Measurements from ENCODE around the gene RABGGTA. TPM values are rescaled to one million over a fixed set of nuclear protein-coding genes. Genes with fewer than 3 reads are reported as not detected.
A peak's percentile ranks its signal among the peaks of the same experiment; 100 is the strongest.
"Not testable (repeated sequence)": the region's sequence is repeated elsewhere in the genome, so short reads cannot be mapped to it uniquely, and the experiment has no call there.

RABGGTA gene
- polyA plus RNA-seq, 3 donors: 34.5 to 125 (median 35.4) TPM

DNA sequence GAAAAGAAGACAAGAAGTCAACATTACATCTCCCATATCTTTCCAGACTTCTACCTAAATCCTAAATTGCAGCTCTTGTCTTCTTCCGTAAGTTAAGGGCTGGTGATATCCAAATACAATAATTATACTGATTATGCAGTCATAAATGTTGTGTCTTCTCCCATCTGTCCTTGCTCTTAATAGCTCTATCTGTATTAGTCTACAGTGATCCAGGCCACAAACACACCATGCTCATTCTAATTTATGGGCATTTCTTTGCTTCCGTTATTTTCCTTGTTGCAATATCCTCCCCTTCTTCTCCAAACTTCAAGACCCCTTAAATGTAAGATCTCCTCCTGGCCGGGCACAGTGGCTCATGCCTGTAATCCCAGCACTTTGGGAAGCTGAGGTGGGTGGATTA is 51.9 kb downstream of the RABGGTA start:
- Histone ChIP-seq H3K79me2 (ENCODE audit: insufficient read depth, low read length) (peaks cover 53% of the 10 kb centered on the region), H3K4me2 (replicated peaks; ENCODE audit: extremely low read depth, low read length, poor library complexity, severe bottlenecking) (no peak overlapping the region), H3K4me1 (ENCODE audit: control insufficient read depth in 1 of 2, insufficient read depth in 2 of 2, low read length in 2 of 2) (peaks cover 15 to 17% of the 10 kb centered on the region in 2 donors), H4K20me1 (ENCODE audit: insufficient read depth, low read length) (peaks cover 5% of the 10 kb centered on the region), H3K27me3 (ENCODE audit: control insufficient read depth in 2 of 2, insufficient read depth in 2 of 2, low read length in 2 of 2) (no peaks in the 10 kb centered on the region), H3K9ac (ENCODE audit: insufficient read depth, low read length, poor library complexity, severe bottlenecking) (no peak overlapping the region), H3K4me3 (replicated peaks in 1 of 3; ENCODE audit: low read depth in 2 of 3, low read length in 3 of 3) (no peak overlapping the region), H3K27ac (ENCODE audit: low read depth in 1 of 2, low read length in 2 of 2) (no peak overlapping the region), H2AFZ (ENCODE audit: insufficient read depth, low read depth, low read length, poor library complexity, severe bottlenecking) (no peak overlapping the region), H3K36me3 (replicated peaks in 1 of 2; ENCODE audit: control insufficient read depth in 1 of 2, insufficient read depth in 2 of 2, low read length in 2 of 2) (peaks cover 5 to 18% of the 10 kb centered on the region in 2 donors), H3K9me3 (replicated peaks in 1 of 2; ENCODE audit: control insufficient read depth in 1 of 2, insufficient read depth in 1 of 2, low read length in 2 of 2) (no peaks in the 10 kb centered on the region)
- peaks cover 12% of the 10 kb centered on the region for H3K4me1 Mint-ChIP-seq
- DNase-seq: no peak
- intact Hi-C loops (cut with micrococcal nuclease): loop anchor here in 1 of 2 donors (10.0 kb wide), 1 partner anchor 85 kb away; the partner anchor contains the start of gene CIDEB
- TF ChIP-seq, protein P1, sequence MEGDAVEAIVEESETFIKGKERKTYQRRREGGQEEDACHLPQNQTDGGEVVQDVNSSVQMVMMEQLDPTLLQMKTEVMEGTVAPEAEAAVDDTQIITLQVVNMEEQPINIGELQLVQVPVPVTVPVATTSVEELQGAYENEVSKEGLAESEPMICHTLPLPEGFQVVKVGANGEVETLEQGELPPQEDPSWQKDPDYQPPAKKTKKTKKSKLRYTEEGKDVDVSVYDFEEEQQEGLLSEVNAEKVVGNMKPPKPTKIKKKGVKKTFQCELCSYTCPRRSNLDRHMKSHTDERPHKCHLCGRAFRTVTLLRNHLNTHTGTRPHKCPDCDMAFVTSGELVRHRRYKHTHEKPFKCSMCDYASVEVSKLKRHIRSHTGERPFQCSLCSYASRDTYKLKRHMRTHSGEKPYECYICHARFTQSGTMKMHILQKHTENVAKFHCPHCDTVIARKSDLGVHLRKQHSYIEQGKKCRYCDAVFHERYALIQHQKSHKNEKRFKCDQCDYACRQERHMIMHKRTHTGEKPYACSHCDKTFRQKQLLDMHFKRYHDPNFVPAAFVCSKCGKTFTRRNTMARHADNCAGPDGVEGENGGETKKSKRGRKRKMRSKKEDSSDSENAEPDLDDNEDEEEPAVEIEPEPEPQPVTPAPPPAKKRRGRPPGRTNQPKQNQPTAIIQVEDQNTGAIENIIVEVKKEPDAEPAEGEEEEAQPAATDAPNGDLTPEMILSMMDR (IDR thresholded peaks at IDR 0.05): no peak
- H3K36me3 Mint-ChIP-seq: peaks cover 14 to 18% of the 10 kb centered on the region in 2 donors
- no peak overlapping the region for H3K27ac Mint-ChIP-seq
- no peak overlapping the region for H3K4me3 Mint-ChIP-seq
- no peaks in the 10 kb centered on the region for H3K9me3 Mint-ChIP-seq
- H3K27me3 Mint-ChIP-seq (ENCODE audit: low read depth in 3 of 3): peaks cover 0 to 2% (median 1%) of the 10 kb centered on the region in 3 donors
- no CpG with 5 or more reads among the region's 3 CpGs for WGBS (ENCODE audit: insufficient coverage)

DNA sequence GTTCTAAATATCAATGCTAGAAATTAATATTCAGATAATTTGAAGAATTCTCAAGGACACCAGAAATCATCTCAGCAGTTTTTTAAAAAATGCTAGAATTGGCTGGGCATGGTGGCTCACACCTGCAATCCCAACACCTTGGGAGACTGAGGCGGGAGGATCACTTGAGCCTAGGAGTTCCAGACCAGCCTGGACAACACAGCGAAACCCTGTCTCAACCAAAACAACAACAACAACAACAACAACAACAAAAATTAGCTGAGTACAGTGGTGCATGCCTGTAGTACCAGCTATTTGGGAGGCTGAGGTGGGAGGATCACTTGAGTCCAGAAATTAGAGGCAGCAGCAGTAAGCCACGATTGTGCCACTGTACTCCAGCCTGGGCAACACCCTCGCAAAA is 52.3 kb downstream of the RABGGTA start:
- no peak overlapping the region for H2AFZ ChIP-seq (ENCODE audit: insufficient read depth, low read depth, low read length, poor library complexity, severe bottlenecking)
- no peaks in the 10 kb centered on the region for H3K27me3 ChIP-seq (ENCODE audit: control insufficient read depth in 2 of 2, insufficient read depth in 2 of 2, low read length in 2 of 2)
- no peak overlapping the region for H3K9ac ChIP-seq (ENCODE audit: insufficient read depth, low read length, poor library complexity, severe bottlenecking)
- peaks cover 19 to 21% of the 10 kb centered on the region in 2 donors for H3K4me1 ChIP-seq (ENCODE audit: control insufficient read depth in 1 of 2, insufficient read depth in 2 of 2, low read length in 2 of 2)
- Mint-ChIP-seq H3K4me3 (no peak overlapping the region), H3K4me1 (peaks cover 16% of the 10 kb centered on the region), H3K9me3 (no peaks in the 10 kb centered on the region), H3K27ac (peak overlapping the region in 1 of 7 donors; percentile 13), H3K27me3 (ENCODE audit: low read depth in 3 of 3) (peaks cover 0 to 2% (median 1%) of the 10 kb centered on the region in 3 donors), H3K36me3 (peaks cover 16 to 21% of the 10 kb centered on the region in 2 donors)
- H3K9me3 ChIP-seq (replicated peaks in 1 of 2; ENCODE audit: control insufficient read depth in 1 of 2, insufficient read depth in 1 of 2, low read length in 2 of 2): no peaks in the 10 kb centered on the region
- peaks cover 53% of the 10 kb centered on the region for H3K79me2 ChIP-seq (ENCODE audit: insufficient read depth, low read length)
- no peak for DNase-seq
- H3K36me3 ChIP-seq (replicated peaks in 1 of 2; ENCODE audit: control insufficient read depth in 1 of 2, insufficient read depth in 2 of 2, low read length in 2 of 2): peaks cover 5 to 14% of the 10 kb centered on the region in 2 donors
- H4K20me1 ChIP-seq (ENCODE audit: insufficient read depth, low read length): peaks cover under 1% of the 10 kb centered on the region
- H3K4me2 ChIP-seq (replicated peaks; ENCODE audit: extremely low read depth, low read length, poor library complexity, severe bottlenecking): no peak overlapping the region
- TF ChIP-seq, protein P1 (IDR thresholded peaks at IDR 0.05): no peak
- no CpG with 5 or more reads among the region's 4 CpGs for WGBS (ENCODE audit: insufficient coverage)
- H3K27ac ChIP-seq (ENCODE audit: low read depth in 1 of 2, low read length in 2 of 2): no peak overlapping the region
- H3K4me3 ChIP-seq (replicated peaks in 1 of 3; ENCODE audit: low read depth in 2 of 3, low read length in 3 of 3): no peak overlapping the region
- intact Hi-C loops (cut with micrococcal nuclease): loop anchor here in 1 of 2 donors (10.0 kb wide), 1 partner anchor 86 kb away; the partner anchor contains the start of gene CIDEB

GRCh38 chr14:24216876-24217275 is 54.5 kb downstream of the RABGGTA start:
- not testable (repeated sequence) for H3K4me2 ChIP-seq (replicated peaks; ENCODE audit: extremely low read depth, low read length, poor library complexity, severe bottlenecking); H3K27me3 Mint-ChIP-seq (ENCODE audit: low read depth in 3 of 3); H3K9ac ChIP-seq (ENCODE audit: insufficient read depth, low read length, poor library complexity, severe bottlenecking); H3K9me3 Mint-ChIP-seq; H3K4me3 ChIP-seq (replicated peaks in 1 of 3; ENCODE audit: low read depth in 2 of 3, low read length in 3 of 3); H3K9me3 ChIP-seq (replicated peaks in 1 of 2; ENCODE audit: control insufficient read depth in 1 of 2, insufficient read depth in 1 of 2, low read length in 2 of 2); H3K4me3 Mint-ChIP-seq; DNase-seq; H4K20me1 ChIP-seq (ENCODE audit: insufficient read depth, low read length); H2AFZ ChIP-seq (ENCODE audit: insufficient read depth, low read depth, low read length, poor library complexity, severe bottlenecking); H3K27me3 ChIP-seq (ENCODE audit: control insufficient read depth in 2 of 2, insufficient read depth in 2 of 2, low read length in 2 of 2)
- Histone ChIP-seq H3K36me3 (replicated peaks in 1 of 2; ENCODE audit: control insufficient read depth in 1 of 2, insufficient read depth in 2 of 2, low read length in 2 of 2) (peaks cover 5 to 14% of the 10 kb centered on the region in 2 donors), H3K4me1 (ENCODE audit: control insufficient read depth in 1 of 2, insufficient read depth in 2 of 2, low read length in 2 of 2) (peaks cover 30 to 36% of the 10 kb centered on the region in 2 donors), H3K79me2 (ENCODE audit: insufficient read depth, low read length) (peaks cover 40% of the 10 kb centered on the region), H3K27ac (ENCODE audit: low read depth in 1 of 2, low read length in 2 of 2) (peak overlapping the region in 1 of 2 donors; percentile 98)
- no CpG with 5 or more reads among the region's 1 CpG for WGBS (ENCODE audit: insufficient coverage)
- Mint-ChIP-seq H3K27ac (peak overlapping the region; percentile 66 to 99 (median 97)), H3K36me3 (peaks cover 16 to 21% of the 10 kb centered on the region in 2 donors), H3K4me1 (peaks cover 26% of the 10 kb centered on the region)
- intact Hi-C loops (cut with micrococcal nuclease): loop anchor here (1.0 to 10.0 kb wide), 2 partner anchors 14 to 88 kb away; partner anchors contain the start of gene CIDEB (in 1 of the 2)
